ENCODE results near the gene ATF3. TPM values are rescaled to one million over a fixed set of nuclear protein-coding genes. Genes with fewer than 3 reads are reported as not detected.

The ATF3 gene, protein sequence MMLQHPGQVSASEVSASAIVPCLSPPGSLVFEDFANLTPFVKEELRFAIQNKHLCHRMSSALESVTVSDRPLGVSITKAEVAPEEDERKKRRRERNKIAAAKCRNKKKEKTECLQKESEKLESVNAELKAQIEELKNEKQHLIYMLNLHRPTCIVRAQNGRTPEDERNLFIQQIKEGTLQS
- total RNA-seq = 10 to 100 TPM; 25.1 to 48.4 TPM

DNA sequence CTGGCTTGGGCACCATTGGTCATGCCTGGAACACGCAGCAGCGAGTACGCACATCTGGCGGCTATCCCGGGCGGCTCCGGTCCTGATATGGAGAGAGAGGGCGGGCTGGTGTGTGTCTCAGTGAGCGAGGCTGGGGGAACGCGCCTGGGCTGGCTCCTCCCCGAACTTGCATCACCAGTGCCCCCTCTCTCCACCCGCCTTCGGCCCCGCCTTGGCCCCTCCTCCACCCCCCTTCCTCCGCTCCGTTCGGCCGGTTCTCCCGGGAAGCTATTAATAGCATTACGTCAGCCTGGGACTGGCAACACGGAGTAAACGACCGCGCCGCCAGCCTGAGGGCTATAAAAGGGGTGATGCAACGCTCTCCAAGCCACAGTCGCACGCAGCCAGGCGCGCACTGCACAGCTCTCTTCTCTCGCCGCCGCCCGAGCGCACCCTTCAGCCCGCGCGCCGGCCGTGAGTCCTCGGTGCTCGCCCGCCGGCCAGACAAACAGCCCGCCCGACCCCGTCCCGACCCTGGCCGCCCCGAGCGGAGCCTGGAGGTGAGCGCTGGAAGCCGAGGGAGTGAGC, at the start of gene ATF3:
Gene ATF3, plus strand, starts transcription at position 370 of the 567 bp plus-strand sequence. CDS start 6,261 bp downstream, outside the sequence.
- Mint-ChIP-seq H3K36me3 (peaks cover 26 to 33% of the 10 kb centered on the region in 2 donors), H3K9me3 (no peaks in the 10 kb centered on the region), H3K27ac (peak within 1 kb of the TSS; percentile 91 to 98)
- ATAC-seq = peak; percentile 85 to 88
- peak; percentile 90 to 97 for DNase-seq (ENCODE audit: low spot score in 2 of 2)

DNA sequence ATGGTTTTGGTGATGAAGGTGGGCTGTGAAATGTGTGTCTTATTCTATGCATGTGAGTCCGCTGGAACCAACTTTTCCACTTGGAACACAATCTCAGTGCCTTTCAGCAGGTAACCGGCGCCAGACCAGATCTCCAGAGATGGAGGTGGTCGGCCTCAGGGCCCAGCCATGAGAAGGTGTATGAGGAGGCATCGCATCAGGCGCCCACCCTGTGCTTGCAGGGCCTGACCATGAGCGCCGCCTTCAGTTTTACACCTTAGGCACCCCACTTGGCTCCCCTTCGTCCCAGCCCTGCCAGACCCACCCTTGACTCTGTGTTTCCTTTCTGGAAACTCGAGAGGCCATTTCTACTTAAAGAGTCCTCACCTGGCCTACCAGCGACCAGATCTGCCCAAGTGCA, 48.6 kb upstream of the ATF3 start:
- ATAC-seq = no peak
- Mint-ChIP-seq H3K9me3 (peaks cover 8 to 10% of the 10 kb centered on the region in 2 donors), H3K36me3 (peaks cover 6 to 12% of the 10 kb centered on the region in 2 donors), H3K27ac (peak overlapping the region in 1 of 2 donors; percentile 88)
- DNase-seq (ENCODE audit: low spot score in 2 of 2) = no peak

DNA sequence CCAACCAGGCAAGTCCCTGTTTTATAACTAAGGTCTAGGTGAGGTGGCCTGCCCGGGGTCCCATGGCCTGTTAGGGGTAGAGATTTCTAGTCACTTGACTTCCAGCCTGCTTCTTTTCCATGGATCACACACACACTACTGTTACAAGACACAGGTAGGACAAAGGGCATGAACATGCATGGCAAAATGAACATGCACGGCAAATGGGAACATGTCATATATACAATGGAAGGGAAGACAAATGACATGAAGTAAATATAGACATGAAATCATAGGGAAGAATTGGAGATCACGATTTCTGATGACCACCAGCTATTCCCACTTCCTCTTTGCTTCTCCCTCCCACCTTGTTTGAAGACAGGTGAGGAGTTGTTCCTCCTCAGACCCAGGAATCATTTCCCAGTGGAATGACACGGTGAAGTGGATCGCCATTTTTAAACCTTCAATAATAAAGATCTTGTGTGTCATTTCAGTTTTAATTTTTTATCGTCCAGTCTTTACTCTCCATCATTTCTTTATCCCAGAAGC, 47.6 kb upstream of the ATF3 start:
- H3K36me3 Mint-ChIP-seq = peaks cover 6 to 12% of the 10 kb centered on the region in 2 donors
- DNase-seq (ENCODE audit: low spot score in 2 of 2) (no peak), ATAC-seq (no peak)
- H3K27ac Mint-ChIP-seq = peak overlapping the region in 1 of 2 donors; percentile 29
- H3K9me3 Mint-ChIP-seq = peaks cover 8 to 15% of the 10 kb centered on the region in 2 donors

DNA sequence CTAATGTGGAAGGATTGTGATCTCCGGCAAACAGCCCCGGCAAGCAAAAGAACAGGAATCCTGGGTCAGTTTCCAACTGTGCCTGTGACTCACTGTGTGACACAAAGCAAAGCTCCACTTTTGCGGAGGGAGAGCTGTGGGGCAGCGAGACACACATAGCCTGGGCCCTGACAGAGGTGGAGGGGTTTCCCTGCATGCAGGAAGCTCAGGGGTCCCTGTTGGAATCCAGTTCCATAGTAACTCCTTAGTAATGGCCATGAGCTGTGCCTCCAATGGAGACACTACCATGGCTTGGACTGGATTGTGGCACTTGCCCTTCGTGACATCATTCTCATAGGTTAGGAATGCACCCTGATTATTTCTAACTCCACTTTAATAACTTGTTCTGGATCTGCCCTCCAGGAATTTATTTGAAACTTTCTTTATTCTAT, 47.0 kb upstream of the ATF3 start:
- ATAC-seq (no peak), DNase-seq (ENCODE audit: low spot score in 2 of 2) (no peak)
- Mint-ChIP-seq H3K36me3 (peaks cover 6 to 12% of the 10 kb centered on the region in 2 donors), H3K9me3 (peaks cover 8 to 15% of the 10 kb centered on the region in 2 donors), H3K27ac (peak overlapping the region in 1 of 2 donors; percentile 29)

DNA sequence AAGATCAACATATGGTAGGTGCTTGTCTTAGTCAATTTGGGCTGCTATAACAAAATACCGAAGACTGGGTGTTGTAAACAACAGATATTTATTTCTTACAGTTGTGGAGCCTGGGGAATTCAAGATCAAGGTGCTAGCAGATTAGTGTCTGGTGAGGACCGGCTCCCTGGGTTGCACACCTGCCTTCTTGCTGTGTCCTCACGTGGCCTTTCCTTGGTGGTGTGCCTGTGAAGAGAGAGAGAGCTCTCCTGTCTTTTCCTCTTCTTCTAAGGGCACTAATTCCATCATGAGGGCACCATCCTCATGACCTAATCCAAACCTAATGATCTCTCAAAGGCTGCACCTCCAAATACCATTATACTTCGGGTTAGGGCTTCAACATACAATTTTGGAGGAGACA, 45.8 kb upstream of the ATF3 start:
- peaks cover 4 to 9% of the 10 kb centered on the region in 2 donors for H3K36me3 Mint-ChIP-seq
- no peak overlapping the region for H3K27ac Mint-ChIP-seq

DNA sequence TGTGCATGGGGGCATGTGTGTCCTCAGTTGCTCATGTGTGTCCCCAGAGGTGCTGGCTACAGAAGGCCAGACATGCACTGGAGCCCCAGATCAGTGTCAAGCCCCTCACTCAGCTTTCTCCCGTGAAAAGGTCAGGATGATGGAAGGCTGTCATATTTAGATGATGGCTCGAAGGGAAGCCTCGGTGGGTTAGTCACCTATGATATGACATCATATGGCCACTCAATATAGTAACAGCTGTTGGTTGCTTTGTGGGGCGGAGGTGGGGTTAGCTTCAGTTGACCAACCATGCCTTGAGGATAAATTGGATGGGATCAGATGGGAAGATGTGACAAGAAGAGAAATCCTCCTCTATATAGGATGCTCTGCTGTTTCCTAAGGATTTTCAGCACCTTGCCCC, 43.5 kb upstream of the ATF3 start:
- peak overlapping the region in 1 of 2 donors; percentile 92 for H3K27ac Mint-ChIP-seq
- H3K9me3 Mint-ChIP-seq = peaks cover 0 to 11% of the 10 kb centered on the region in 2 donors
- DNase-seq (ENCODE audit: low spot score in 2 of 2) = no peak

More for the DNA sequence above, 45.8 kb upstream of the ATF3 start:
- peaks cover 7 to 15% of the 10 kb centered on the region in 2 donors for H3K9me3 Mint-ChIP-seq
- no peak for DNase-seq (ENCODE audit: low spot score in 2 of 2)
- no peak for ATAC-seq

DNA sequence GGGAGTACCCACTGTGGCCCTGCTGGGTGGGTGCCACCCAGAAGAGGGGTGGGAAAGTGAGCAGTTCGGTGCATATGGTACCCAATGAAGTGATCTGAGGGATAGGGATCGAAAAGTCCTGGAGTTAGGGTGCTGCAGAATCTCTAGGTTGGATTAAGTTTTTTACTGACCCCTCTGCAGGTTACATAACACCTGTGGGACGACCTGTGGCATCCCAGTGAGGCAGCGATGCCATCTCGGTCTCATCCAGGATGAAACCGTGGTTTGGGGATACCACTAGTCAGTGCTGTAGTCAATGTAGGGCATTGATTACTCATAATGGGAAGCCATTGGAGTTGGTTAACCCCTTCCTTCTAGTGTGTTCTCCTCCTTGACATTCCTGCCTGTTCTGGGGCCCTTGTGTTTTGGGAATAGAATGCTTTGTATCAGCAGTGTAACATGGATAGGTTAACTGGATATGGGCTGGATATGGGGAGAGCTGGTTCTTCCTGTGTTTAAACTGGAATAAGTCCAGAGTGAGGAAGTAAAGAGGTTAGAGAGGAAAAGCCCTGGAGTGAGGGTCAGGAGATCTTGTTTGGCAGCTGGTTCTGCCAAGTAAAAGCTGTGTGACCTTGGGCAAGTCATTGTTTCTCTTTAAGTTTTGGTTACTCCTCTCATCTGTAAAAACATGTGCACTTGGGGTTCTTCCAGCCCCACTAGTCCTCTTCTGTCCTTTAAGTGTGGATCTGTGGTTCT, 42.8 kb upstream of the ATF3 start:
- no peak for DNase-seq (ENCODE audit: low spot score in 2 of 2)
- H3K27ac Mint-ChIP-seq = peak overlapping the region; percentile 81 to 92
- H3K9me3 Mint-ChIP-seq = peaks cover 0 to 11% of the 10 kb centered on the region in 2 donors
- ATAC-seq = peak in 1 of 2 donors; percentile 11
- no peaks in the 10 kb centered on the region for H3K36me3 Mint-ChIP-seq

More for the DNA sequence above, 43.5 kb upstream of the ATF3 start:
- ATAC-seq = no peak
- H3K36me3 Mint-ChIP-seq = no peaks in the 10 kb centered on the region

DNA sequence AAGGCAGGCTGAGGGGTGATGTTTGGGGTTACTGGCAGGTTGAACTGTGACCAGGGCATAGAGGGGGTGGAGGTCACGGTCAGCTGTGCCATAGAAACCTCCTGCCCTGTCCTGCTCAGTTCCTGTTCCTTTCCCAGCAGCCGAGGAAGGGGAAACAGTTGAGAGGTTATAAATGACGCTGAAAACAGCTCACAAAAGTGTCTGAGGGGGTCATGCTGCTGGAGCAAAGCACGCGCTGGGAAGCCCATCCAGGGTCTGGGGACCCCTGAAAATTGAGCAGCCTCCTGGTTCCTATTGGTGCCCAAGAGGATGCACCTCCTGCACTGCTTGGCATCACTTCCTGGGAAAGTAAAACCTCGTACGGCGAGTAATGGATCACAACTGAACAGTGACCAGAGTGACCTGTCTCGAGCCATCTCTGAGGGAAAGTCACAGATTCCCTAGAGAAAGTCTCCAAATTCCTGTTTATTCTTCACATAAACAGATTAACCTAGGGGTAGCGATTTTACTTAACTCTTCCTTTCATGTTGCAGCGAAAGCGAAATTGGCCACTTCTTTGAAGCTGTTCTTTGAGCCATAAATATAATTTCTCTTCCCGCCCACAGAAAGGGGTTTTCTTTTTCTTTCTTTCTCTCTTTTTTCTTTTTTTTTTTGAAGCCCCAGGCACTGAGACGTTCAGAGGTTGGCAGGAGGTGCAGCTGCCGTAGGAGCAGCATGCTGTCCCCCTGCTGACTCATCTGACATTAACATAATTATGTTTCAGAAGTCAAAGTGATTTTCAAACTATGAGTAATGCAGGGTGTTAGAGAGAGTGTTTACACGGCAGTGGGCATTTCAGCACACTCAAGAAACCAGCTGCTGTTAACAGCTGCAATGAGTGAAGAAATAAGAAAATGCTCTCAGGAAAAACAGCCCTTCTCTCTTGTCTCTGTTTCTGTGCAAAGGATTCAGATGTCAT, 41.8 kb upstream of the ATF3 start:
- H3K36me3 Mint-ChIP-seq = no peaks in the 10 kb centered on the region
- peak; percentile 52 to 76 for DNase-seq (ENCODE audit: low spot score in 2 of 2)
- ATAC-seq = peak; percentile 97 to 100
- peak overlapping the region; percentile 81 to 92 for H3K27ac Mint-ChIP-seq
- peaks cover 0 to 11% of the 10 kb centered on the region in 2 donors for H3K9me3 Mint-ChIP-seq

DNA sequence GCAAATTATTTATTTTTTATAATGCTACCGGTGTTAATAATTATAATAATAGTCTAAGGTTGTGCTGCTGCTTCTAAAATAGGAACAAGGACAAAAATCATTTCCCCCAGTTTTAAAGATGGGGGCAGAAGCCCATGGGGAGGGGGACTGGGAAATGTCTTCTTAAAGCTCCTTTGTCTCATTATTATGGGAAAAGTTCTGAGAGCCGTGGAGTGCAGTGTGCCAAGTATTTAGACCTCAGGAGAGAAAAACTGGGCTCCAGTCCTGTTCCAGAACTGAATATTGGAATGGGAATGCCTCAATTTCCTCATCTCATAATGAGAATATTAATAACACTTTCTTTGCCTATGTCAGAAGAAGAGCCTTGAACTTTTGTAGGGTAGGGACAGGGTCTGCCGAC, 40.9 kb upstream of the ATF3 start:
- Mint-ChIP-seq H3K36me3 (no peaks in the 10 kb centered on the region), H3K9me3 (peaks cover 0 to 11% of the 10 kb centered on the region in 2 donors), H3K27ac (peak overlapping the region; percentile 81 to 92)
- DNase-seq (ENCODE audit: low spot score in 2 of 2) (no peak), ATAC-seq (no peak)

DNA sequence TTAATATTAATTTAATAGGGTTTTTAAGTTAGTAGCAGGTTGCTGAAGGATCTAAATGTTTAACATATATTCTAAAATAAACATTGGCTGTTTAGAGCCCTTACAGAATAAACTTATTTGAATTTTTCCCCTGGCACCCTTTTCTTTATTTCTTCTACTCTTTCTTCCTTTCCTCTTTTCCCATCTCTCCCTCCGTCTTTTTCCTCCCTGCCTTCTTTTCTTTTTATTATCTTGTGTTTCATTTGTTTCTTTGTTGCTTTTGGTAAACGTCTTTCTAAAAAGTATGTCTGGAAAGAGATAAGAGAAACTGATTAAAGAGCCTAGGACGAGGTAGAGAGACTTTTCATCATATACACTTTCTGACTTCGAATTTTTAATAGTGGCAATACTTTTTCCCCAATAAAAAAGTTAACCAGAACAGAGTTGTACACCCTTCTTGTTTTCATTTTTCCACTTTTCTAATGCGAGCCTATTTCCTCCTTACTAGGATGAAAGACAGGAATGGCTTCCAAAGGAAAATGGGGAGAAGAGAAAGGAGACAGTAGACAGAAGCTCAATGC, 39.5 kb upstream of the ATF3 start:
- Mint-ChIP-seq H3K36me3 (no peaks in the 10 kb centered on the region), H3K9me3 (peaks cover 0 to 5% of the 10 kb centered on the region in 2 donors), H3K27ac (no peak overlapping the region)
- DNase-seq (ENCODE audit: low spot score in 2 of 2) (no peak), ATAC-seq (no peak)

DNA sequence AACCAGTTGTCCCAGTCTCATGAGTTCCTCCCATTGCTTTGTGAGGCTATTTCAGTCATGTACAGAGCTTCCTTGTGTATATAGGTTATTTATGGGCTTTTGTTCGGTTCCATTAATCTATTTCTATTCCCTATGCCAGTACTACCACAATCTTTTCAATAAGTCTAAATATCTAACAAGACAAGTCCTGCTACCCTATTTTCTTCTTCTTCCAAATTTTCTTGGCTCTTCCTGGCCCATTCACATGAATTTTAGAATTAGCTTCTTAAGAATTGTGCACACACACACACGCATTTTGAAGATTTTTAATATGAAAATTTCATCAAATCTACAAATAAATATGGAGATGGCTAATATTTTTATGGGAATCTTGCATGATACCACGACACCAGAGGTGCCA, 33.8 kb upstream of the ATF3 start:
- Mint-ChIP-seq H3K27ac (no peak overlapping the region), H3K36me3 (peaks cover 0 to 6% of the 10 kb centered on the region in 2 donors), H3K9me3 (no peaks in the 10 kb centered on the region)
- ATAC-seq = no peak
- no peak for DNase-seq (ENCODE audit: low spot score in 2 of 2)

DNA sequence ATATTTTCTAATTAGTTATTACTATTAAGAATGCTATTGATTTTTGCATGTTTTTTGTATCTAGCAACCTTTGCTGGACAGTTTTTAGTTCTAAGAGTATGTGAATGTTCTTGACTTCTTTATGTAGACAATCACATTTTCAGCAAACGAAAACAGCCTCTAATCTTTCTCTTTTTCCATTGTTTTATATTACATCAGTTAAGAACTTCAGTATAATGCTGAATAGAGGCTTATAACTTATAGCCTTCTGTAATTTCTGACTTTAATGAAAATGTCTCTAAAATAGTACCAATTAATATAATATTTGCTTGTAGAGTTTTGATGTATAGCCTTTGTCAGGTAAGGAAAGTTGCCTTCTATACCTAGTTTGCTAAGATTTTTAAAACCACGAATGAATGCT, 33.2 kb upstream of the ATF3 start:
- no peak overlapping the region for H3K27ac Mint-ChIP-seq
- DNase-seq (ENCODE audit: low spot score in 2 of 2) = no peak
- no peak for ATAC-seq
- peaks cover 0 to 6% of the 10 kb centered on the region in 2 donors for H3K36me3 Mint-ChIP-seq
- H3K9me3 Mint-ChIP-seq = no peaks in the 10 kb centered on the region

DNA sequence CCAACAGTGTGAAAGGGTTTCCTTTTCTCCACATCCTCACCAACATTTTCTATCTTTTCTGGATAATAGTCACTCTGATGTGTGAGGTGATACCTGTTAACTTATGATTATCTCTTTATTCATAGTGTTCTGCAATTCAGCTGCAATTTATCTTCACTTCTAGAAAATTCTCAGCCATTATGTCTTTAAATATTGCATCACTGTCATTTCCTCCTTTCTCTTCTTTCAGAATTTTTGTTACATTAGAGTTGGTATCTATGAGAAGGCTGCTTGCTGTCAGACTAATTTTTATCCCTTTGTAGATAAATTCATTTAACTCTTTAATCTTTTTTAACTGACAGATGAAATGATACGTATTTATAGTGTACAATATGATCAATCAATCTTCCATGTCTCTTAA, 30.5 kb upstream of the ATF3 start:
- no peak overlapping the region for H3K27ac Mint-ChIP-seq
- ATAC-seq = no peak
- DNase-seq (ENCODE audit: low spot score in 2 of 2) = no peak
- peaks cover 0 to 6% of the 10 kb centered on the region in 2 donors for H3K36me3 Mint-ChIP-seq
- H3K9me3 Mint-ChIP-seq = no peaks in the 10 kb centered on the region

DNA sequence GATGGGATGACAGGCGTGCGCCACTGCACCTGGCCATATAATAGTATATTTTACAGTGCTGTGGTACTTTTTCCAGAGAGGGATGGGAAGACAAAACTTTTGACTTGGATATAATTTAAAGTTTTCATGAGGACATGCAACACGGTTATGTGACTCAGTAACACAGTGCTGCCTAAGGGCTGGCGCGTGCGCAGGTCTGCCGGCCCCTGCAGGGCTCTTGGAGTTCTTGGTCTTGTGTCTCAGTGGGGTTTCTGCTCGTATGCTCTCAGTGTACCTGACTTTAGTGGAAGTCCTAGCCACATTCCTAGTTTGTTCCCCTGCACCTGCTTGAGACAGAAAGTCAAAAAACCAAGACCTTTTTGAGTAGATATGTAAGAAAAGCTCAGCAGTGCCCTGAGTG, 27.5 kb upstream of the ATF3 start:
- no peak overlapping the region for H3K27ac Mint-ChIP-seq
- H3K9me3 Mint-ChIP-seq = no peaks in the 10 kb centered on the region
- ATAC-seq (no peak), DNase-seq (ENCODE audit: low spot score in 2 of 2) (no peak)
- peaks cover 0 to 6% of the 10 kb centered on the region in 2 donors for H3K36me3 Mint-ChIP-seq

DNA sequence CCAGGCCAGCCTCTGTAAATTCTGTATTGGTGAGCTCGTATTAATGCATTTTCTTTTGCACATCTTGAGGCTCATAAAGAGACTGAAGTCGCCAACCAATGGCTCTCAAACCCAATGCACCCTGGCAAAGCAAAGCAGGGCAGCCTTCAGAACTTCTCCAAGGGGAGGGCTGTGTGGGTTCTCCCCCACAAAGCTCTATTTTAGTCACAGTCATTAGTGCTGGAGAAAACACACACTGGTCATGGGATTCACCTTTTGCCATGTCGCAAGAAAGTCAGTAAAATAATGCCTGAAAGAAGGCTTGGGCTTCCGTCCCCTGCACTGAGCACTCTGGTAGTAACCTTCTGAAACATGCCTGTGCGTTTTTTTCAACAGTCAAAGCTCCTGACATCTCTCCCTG, 26.3 kb upstream of the ATF3 start:
- DNase-seq (ENCODE audit: low spot score in 2 of 2) (no peak), ATAC-seq (no peak)
- Mint-ChIP-seq H3K27ac (no peak overlapping the region), H3K9me3 (no peaks in the 10 kb centered on the region), H3K36me3 (peaks cover 0 to 6% of the 10 kb centered on the region in 2 donors)

Measured in activated naive CD4-positive, alpha-beta T cell treated with anti-CD3 and anti-CD28 coated beads, Interleukin-2, amount 50 U/mL, for 72 hours (primary cell).